ENCODE data around the gene BPTF.
A peak's percentile ranks its signal among the peaks of the same experiment; 100 is the strongest.
"Not testable (repeated sequence)": the region's sequence is repeated elsewhere in the genome, so short reads cannot be mapped to it uniquely, and the experiment has no call there.

The BPTF gene

GRCh38 chr17:67963145-67963572 lies 137.9 kb downstream of the BPTF start:
- peaks cover 49 to 60% of the 10 kb centered on the region in 2 experiments for H3K36me3 ChIP-seq (ENCODE audit: control insufficient read depth in 2 of 2, insufficient read depth in 1 of 2, low read length in 2 of 2)
- not testable (repeated sequence) for H3K27ac ChIP-seq (ENCODE audit: extremely low read depth, low read depth, low read length)
- CTCF ChIA-PET, result interaction anchor here (0.6 to 2.2 kb wide), 11 partner anchors 10 to 501 kb away, joined by 3 to 11 read pairs (median 5); no protein-coding TSS in a partner anchor

GRCh38 chr17:67970783-67971182 lies 145.5 kb downstream of the BPTF start:
- Histone ChIP-seq H3K4me3 (ENCODE audit: low read depth, low read length) (no peak overlapping the region), H3K36me3 (ENCODE audit: control insufficient read depth in 2 of 2, insufficient read depth in 1 of 2, low read length in 2 of 2) (peaks cover 33 to 45% of the 10 kb centered on the region in 2 experiments), H3K4me1 (ENCODE audit: control insufficient read depth, insufficient read depth, low read length) (no peaks in the 10 kb centered on the region), H3K9me3 (ENCODE audit: control insufficient read depth, insufficient read depth, low read depth, low read length) (no peaks in the 10 kb centered on the region), H3K27ac (ENCODE audit: extremely low read depth, low read depth, low read length) (no peak overlapping the region)
- CTCF ChIA-PET, result interaction anchor here (0.6 kb wide), 1 partner anchor 127 kb away, joined by 3 read pairs; no protein-coding TSS in a partner anchor
- TF ChIP-seq ATF2 (tag by site-specific recombination; IDR thresholded peaks at IDR 0.05; ENCODE audit: low read depth) (no peak), ZNF664 (tag by site-specific recombination; IDR thresholded peaks at IDR 0.05) (peak; percentile 2; the same call in 1 of the 2 replicates), ZNF24 (tag by site-specific recombination; IDR thresholded peaks at IDR 0.05) (no peak), ZNF140 (tag by site-specific recombination; IDR thresholded peaks at IDR 0.05) (no peak), FEZF1 (tag by site-specific recombination; IDR thresholded peaks at IDR 0.05) (no peak), ZFHX2 (tag by site-specific recombination; conservative IDR thresholded peaks at IDR 0.05) (no peak)
- POLR2A ChIA-PET, result no interaction called here

More at GRCh38 chr17:67963145-67963572, 137.9 kb downstream of the BPTF start:
- H3K4me3 ChIP-seq (ENCODE audit: low read depth, low read length); H3K9me3 ChIP-seq (ENCODE audit: control insufficient read depth, insufficient read depth, low read depth, low read length); POLR2A ChIA-PET; H3K4me1 ChIP-seq (ENCODE audit: control insufficient read depth, insufficient read depth, low read length): not testable (repeated sequence)
- TF ChIP-seq ZNF629 (tag by site-specific recombination; IDR thresholded peaks at IDR 0.05) (peak; percentile 27; the same call in 1 of the 2 replicates), CTCF (tag by site-specific recombination; IDR thresholded peaks at IDR 0.05) (0 out of 2 replicates have a peak, but pooled peaks have one; percentile 39), KLF8 (tag by site-specific recombination; IDR thresholded peaks at IDR 0.05) (0 out of 2 replicates have a peak, but pooled peaks have one; percentile 26), ZNF600 (tag by site-specific recombination; IDR thresholded peaks at IDR 0.05) (peak; percentile 70), ZNF654 (tag by site-specific recombination; IDR thresholded peaks at IDR 0.05; ENCODE audit: low read depth) (peak; percentile 67)

- Histone ChIP-seq H3K36me3 (ENCODE audit: control insufficient read depth in 2 of 2, insufficient read depth in 1 of 2, low read length in 2 of 2) (peaks cover 23 to 35% of the 10 kb centered on the region in 2 experiments), H3K9me3 (ENCODE audit: control insufficient read depth, insufficient read depth, low read depth, low read length) (no peaks in the 10 kb centered on the region), H3K4me1 (ENCODE audit: control insufficient read depth, insufficient read depth, low read length) (no peaks in the 10 kb centered on the region), H3K4me3 (ENCODE audit: low read depth, low read length) (no peak overlapping the region), H3K27ac (ENCODE audit: extremely low read depth, low read depth, low read length) (no peak overlapping the region)
- POLR2A ChIA-PET, result no interaction called here
- TF ChIP-seq HIC1 (tag by site-specific recombination; IDR thresholded peaks at IDR 0.05) (no peak), ZSCAN30 (tag by site-specific recombination; IDR thresholded peaks at IDR 0.05) (no peak), MYNN (tag by site-specific recombination; IDR thresholded peaks at IDR 0.05; ENCODE audit: borderline replicate concordance) (no peak)
- CTCF ChIA-PET, result interaction anchor here (0.5 to 0.9 kb wide), 2 partner anchors 15 to 256 kb away, joined by 3 read pairs; no protein-coding TSS in a partner anchor
These were observed 148.9 kb downstream of the BPTF start for GRCh38 chr17:67974185-67974584.
